ENCODE data around the gene KCNK17.

Gene KCNK17

GRCh38 chr6:39269961-39270360, 44.3 kb downstream of the KCNK17 start:
- no peak overlapping the region for H3K4me3 ChIP-seq (ENCODE audit: low read depth, low read length)
- no peak for DNase-seq (ENCODE audit: low read depth)

DNA sequence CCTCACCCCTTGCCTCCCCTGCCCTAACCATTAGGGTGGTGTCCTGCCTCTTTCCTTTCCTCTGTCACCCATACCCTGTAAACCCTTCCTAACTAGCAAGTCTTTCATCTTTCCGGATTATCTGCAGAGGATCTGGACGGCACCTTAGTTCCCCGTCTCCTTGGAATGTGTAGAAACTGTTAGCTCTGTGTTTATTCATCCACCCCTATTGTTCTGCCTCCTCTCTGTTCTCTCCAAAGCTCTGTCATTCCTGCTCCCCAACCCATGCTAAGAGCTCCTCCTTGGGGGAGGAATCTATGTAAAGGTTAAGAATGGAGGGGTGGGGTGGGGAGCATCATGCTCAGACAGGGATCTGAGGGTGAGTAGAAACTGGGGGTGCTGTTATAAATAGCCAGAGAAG, 45.5 kb downstream of the KCNK17 start:
- DNase-seq (ENCODE audit: low read depth): no peak
- no peak for TF ChIP-seq CTCF (IDR thresholded peaks at IDR 0.05; ENCODE audit: low read depth, low read length)
- TF ChIP-seq MYC (IDR thresholded peaks at IDR 0.05; ENCODE audit: low read depth, low read length): no peak
- TF ChIP-seq POLR2A (IDR thresholded peaks at IDR 0.05; ENCODE audit: extremely low read depth, insufficient read length): no peak
- TF ChIP-seq MAX (IDR thresholded peaks at IDR 0.05; ENCODE audit: low read depth, low read length): no peak
- no peak overlapping the region for H3K4me3 ChIP-seq (ENCODE audit: low read depth, low read length)

More at GRCh38 chr6:39269961-39270360, 44.3 kb downstream of the KCNK17 start:
- TF ChIP-seq MAX (IDR thresholded peaks at IDR 0.05; ENCODE audit: low read depth, low read length) (no peak), MYC (IDR thresholded peaks at IDR 0.05; ENCODE audit: low read depth, low read length) (no peak), CTCF (IDR thresholded peaks at IDR 0.05; ENCODE audit: low read depth, low read length) (no peak), POLR2A (IDR thresholded peaks at IDR 0.05; ENCODE audit: extremely low read depth, insufficient read length) (no peak)

GRCh38 chr6:39268171-39268570, 46.0 kb downstream of the KCNK17 start:
- no peak for TF ChIP-seq MYC (IDR thresholded peaks at IDR 0.05; ENCODE audit: low read depth, low read length)
- TF ChIP-seq MAX (IDR thresholded peaks at IDR 0.05; ENCODE audit: low read depth, low read length): no peak
- TF ChIP-seq CTCF (IDR thresholded peaks at IDR 0.05; ENCODE audit: low read depth, low read length): no peak
- TF ChIP-seq POLR2A (IDR thresholded peaks at IDR 0.05; ENCODE audit: extremely low read depth, insufficient read length): no peak
- H3K4me3 ChIP-seq (ENCODE audit: low read depth, low read length): no peak overlapping the region
- DNase-seq (ENCODE audit: low read depth): no peak

DNA sequence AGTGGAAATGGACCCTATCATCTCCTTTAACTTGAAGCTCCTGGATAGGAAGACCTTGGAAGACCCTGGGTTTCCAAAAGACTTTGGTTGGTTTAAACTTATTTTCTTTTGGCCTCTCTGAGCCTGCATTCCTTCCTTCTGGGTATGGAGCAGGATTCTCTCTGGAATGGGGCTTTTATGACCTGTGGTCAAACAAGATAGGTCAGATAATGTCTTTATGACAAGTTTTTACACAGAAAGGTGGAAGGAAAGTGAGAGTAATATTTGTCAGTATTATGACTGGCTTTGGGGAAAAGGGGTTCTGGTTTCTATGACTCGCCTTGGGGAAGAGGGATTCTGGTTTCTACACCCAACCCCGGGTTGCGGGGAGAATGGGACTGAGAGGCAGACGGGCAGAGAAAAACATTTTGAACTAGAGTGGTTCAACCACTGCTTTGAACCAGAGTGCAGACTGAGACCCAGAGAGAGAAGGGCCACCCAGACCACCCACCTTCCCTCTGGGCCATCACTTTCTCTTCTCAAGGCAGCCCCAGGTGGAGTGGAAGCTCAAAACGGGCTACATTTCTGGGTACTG, 47.4 kb downstream of the KCNK17 start:
- TF ChIP-seq CTCF (IDR thresholded peaks at IDR 0.05; ENCODE audit: low read depth, low read length): no peak
- TF ChIP-seq MYC (IDR thresholded peaks at IDR 0.05; ENCODE audit: low read depth, low read length): no peak
- no peak for TF ChIP-seq MAX (IDR thresholded peaks at IDR 0.05; ENCODE audit: low read depth, low read length)
- TF ChIP-seq POLR2A (IDR thresholded peaks at IDR 0.05; ENCODE audit: extremely low read depth, insufficient read length): no peak
- H3K4me3 ChIP-seq (ENCODE audit: low read depth, low read length): no peak overlapping the region
- no peak for DNase-seq (ENCODE audit: low read depth)

DNA sequence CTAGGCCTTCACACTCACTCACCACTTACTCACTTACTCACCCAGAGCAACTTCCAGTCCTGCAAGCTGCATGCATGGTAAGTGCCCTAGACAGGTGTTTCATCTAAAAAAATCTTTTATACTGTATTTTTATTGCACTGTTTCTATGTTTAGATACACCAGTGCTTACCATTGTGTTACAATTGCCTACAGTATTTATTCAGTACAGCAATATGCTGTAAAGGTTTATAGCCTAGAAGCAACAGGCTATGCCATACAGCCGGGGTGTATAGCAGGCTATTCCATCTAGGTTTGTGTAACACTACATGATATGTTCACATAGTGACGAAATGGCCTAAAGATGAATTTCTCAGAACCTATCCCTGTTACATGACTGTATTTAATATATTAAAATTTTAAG, 47.8 kb downstream of the KCNK17 start:
- H3K4me3 ChIP-seq (ENCODE audit: low read depth, low read length): no peak overlapping the region
- no peak for TF ChIP-seq MAX (IDR thresholded peaks at IDR 0.05; ENCODE audit: low read depth, low read length)
- TF ChIP-seq MYC (IDR thresholded peaks at IDR 0.05; ENCODE audit: low read depth, low read length): no peak
- no peak for TF ChIP-seq POLR2A (IDR thresholded peaks at IDR 0.05; ENCODE audit: extremely low read depth, insufficient read length)
- no peak for TF ChIP-seq CTCF (IDR thresholded peaks at IDR 0.05; ENCODE audit: low read depth, low read length)
- no peak for DNase-seq (ENCODE audit: low read depth)

Measured in NB4 (cell line).